ENCODE data around the gene PPP2R5C. TPM values are rescaled to one million over a fixed set of nuclear protein-coding genes. Genes with fewer than 3 reads are reported as not detected.

Gene PPP2R5C
- total RNA-seq, 1 donor from 2014 or later, result 125 TPM

DNA sequence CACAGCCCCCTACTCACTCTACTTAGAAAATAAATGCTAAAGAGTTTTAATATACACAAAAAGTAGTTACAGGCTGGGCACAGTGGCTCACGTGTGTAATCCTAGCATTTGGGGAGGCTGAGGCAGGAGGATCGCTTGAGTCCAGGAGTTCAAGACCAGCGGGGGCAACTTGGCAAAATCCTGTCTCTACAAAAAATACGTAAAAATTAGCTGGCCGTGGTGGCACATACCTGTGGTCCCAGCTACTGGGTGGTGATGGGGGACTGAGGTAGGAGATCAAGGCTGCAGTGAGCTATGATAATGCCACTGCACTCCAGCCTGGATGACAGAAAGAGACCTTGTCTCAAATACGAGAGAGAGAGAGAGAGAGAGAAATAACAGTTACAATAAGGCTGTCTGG, 193.0 kb downstream of the PPP2R5C start:
- Mint-ChIP-seq H3K4me1 (no peaks in the 10 kb centered on the region), H3K27me3 (ENCODE audit: low read depth) (no peaks in the 10 kb centered on the region), H3K27ac (no peak overlapping the region), H3K4me3 (no peak overlapping the region), H3K36me3 (no peaks in the 10 kb centered on the region), H3K9me3 (no peaks in the 10 kb centered on the region)
- DNase-seq (ENCODE audit: low spot score in 2 of 2, unreplicated experiment in 2 of 2), result no peak
- TF ChIP-seq, protein P1, sequence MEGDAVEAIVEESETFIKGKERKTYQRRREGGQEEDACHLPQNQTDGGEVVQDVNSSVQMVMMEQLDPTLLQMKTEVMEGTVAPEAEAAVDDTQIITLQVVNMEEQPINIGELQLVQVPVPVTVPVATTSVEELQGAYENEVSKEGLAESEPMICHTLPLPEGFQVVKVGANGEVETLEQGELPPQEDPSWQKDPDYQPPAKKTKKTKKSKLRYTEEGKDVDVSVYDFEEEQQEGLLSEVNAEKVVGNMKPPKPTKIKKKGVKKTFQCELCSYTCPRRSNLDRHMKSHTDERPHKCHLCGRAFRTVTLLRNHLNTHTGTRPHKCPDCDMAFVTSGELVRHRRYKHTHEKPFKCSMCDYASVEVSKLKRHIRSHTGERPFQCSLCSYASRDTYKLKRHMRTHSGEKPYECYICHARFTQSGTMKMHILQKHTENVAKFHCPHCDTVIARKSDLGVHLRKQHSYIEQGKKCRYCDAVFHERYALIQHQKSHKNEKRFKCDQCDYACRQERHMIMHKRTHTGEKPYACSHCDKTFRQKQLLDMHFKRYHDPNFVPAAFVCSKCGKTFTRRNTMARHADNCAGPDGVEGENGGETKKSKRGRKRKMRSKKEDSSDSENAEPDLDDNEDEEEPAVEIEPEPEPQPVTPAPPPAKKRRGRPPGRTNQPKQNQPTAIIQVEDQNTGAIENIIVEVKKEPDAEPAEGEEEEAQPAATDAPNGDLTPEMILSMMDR (IDR thresholded peaks at IDR 0.05; ENCODE audit: unreplicated experiment), result no peak

DNA sequence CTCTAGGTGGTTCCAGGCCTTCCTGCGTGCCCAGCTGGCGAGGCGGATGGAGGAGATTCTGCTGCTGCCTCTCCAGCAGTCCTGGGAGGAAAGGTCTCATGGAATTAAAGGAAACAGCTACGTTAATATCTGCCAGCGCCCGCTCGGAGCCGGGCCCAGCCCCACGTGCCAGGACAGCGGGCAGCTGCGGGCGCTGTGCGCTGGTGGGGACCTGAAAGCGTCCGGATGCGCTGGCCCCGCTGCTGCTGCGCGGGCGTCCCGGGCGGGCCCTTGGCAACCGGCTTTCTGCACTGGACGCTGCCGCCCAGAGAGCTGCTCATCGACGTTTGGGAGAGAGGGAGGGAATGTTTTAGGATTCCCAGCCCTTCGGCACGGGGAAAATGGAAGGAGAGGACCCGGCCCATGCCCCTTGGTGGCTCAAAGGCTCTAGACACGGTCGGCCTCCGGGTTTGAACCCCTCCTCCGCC, 194.2 kb downstream of the PPP2R5C start:
- TF ChIP-seq, protein P1 (IDR thresholded peaks at IDR 0.05; ENCODE audit: unreplicated experiment), result no peak
- H3K4me3 Mint-ChIP-seq, result no peak overlapping the region
- no peak overlapping the region for H3K27ac Mint-ChIP-seq
- no peak for DNase-seq (ENCODE audit: low spot score in 2 of 2, unreplicated experiment in 2 of 2)
- H3K36me3 Mint-ChIP-seq, result no peaks in the 10 kb centered on the region
- no peaks in the 10 kb centered on the region for H3K27me3 Mint-ChIP-seq (ENCODE audit: low read depth)
- no peaks in the 10 kb centered on the region for H3K9me3 Mint-ChIP-seq
- H3K4me1 Mint-ChIP-seq, result no peaks in the 10 kb centered on the region

DNA sequence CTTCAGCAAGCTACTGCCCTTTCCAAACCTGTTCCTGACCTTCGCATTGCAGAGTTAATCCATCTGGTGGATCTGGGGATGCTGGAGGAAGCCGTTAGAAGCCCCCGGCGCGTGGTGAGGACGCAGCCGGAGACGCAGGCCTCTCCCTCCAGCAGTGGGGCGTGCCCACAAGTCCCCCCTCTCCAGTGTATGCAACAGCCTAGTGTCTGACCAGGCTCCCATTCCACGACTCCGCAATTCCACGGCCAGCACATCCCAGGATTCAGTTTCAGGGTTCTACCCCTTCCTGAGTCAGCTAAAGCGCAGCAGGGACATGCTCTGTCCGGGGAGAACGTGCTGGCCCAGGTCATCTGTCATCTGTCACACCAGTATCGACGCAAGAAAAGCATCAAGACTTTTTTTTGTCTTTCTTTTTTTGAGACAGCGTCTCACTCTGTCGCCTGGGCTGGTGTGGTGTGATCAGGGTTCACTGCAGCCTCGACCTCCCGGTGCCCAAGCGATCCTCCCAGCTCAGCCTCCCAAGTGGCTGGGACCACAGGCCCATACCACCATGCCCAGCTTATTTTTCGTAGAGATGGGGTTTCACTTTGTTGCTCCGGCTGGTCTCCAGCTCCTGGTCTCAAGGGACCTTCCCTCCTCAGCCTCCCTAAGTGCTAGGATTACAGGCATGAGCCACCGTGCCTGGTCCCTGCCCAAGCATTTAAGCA, 194.8 kb downstream of the PPP2R5C start:
- no peak overlapping the region for H3K4me3 Mint-ChIP-seq
- DNase-seq (ENCODE audit: low spot score in 2 of 2, unreplicated experiment in 2 of 2), result no peak

DNA sequence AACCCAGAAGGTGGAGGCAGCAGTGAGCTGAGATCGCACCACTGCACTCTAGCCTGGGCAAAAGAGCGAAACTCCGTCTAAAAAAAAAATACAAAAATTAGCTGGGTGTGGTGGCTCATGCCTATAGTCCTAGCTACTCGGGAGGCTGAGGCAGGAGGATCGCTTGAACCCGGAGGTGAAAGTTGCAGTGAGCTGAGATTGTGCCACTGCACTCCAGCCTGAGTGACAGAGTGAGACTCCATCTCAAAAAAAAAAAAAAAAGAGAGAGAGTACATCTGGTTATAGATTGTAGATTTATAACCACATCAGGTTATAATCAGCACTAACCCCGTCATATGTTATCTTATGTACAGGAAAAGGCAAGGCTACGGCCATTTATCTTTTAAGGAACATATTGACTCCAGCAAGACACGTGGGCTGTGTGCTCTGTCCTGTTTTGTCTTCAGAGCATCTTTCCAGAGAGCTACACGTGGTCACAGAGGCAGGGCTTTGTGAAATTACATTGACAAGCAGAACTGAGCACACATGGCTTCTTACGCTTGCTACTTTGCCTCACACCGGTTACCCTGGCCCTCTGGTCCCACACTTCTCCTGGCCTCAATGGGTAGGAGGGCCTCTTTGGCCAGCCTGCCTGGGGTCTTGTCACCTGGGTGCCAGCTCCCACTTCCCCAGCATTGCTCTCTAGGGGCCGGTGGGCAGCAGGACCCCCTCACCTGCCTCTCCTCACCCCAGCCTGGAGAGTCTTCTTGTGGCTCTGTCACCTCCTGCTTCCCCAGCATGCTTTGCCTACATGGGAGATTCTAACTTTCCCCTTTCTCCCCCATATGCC, 196.1 kb downstream of the PPP2R5C start:
- TF ChIP-seq, protein P1 (IDR thresholded peaks at IDR 0.05; ENCODE audit: unreplicated experiment), result no peak
- Mint-ChIP-seq H3K4me1 (peaks cover 8% of the 10 kb centered on the region), H3K9me3 (no peaks in the 10 kb centered on the region), H3K36me3 (no peaks in the 10 kb centered on the region), H3K4me3 (no peak overlapping the region), H3K27me3 (ENCODE audit: low read depth) (no peaks in the 10 kb centered on the region), H3K27ac (no peak overlapping the region)
- no peak for DNase-seq (ENCODE audit: low spot score in 2 of 2, unreplicated experiment in 2 of 2)

More for the DNA sequence above, 194.8 kb downstream of the PPP2R5C start:
- H3K36me3 Mint-ChIP-seq, result no peaks in the 10 kb centered on the region
- H3K27ac Mint-ChIP-seq, result no peak overlapping the region
- H3K9me3 Mint-ChIP-seq, result no peaks in the 10 kb centered on the region
- TF ChIP-seq, protein P1 (IDR thresholded peaks at IDR 0.05; ENCODE audit: unreplicated experiment), result no peak
- H3K4me1 Mint-ChIP-seq, result peaks cover 3% of the 10 kb centered on the region
- no peaks in the 10 kb centered on the region for H3K27me3 Mint-ChIP-seq (ENCODE audit: low read depth)

DNA sequence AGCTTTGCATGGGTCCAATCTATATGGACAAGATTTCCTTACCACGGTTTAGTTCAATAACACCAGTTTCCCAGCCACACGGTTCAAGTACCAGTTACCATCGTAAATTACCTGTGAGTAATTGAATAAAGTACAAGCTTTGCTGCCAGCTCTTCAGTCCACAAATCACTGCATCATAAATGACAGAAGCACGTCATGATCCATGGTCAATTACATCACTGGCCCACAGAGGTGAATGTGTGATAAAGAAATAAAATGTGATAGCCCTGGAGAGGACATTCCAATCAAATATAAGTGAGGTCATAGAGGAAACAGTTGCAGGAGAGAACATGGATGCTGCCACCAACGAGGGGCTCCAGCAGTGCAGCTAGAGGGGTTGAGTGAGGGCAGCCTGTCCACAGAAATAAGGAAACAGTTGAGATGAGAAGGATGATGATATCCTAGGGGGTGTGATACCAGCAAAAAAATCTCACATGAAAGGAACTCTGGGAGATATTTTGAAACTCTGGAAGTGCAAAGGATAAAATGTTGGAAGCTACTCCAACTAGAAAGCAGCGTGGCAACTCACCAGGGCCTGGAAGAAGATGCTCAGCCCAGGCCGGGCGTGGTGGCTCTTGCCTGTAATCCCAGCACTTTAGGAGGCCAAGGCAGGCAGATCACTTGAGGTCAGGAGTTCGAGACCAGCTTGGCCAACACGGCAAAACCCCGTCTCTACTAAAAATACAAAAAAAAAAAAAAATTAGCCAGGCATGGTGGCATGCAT, 197.1 kb downstream of the PPP2R5C start:
- H3K27me3 Mint-ChIP-seq (ENCODE audit: low read depth), result no peaks in the 10 kb centered on the region
- DNase-seq (ENCODE audit: low spot score in 2 of 2, unreplicated experiment in 2 of 2), result no peak
- H3K27ac Mint-ChIP-seq, result no peak overlapping the region
- H3K9me3 Mint-ChIP-seq, result no peaks in the 10 kb centered on the region
- peaks cover 12% of the 10 kb centered on the region for H3K4me1 Mint-ChIP-seq
- TF ChIP-seq, protein P1 (IDR thresholded peaks at IDR 0.05; ENCODE audit: unreplicated experiment), result no peak
- H3K36me3 Mint-ChIP-seq, result no peaks in the 10 kb centered on the region
- no peak overlapping the region for H3K4me3 Mint-ChIP-seq
